Posterior vena cava (tissue), 2 donors: ENCODE measurements around the gene PPARD. TPM values are rescaled to one million over a fixed set of nuclear protein-coding genes. Genes with fewer than 3 reads are reported as not detected.

ENCODE experiments used
- DNase-seq: peaks from one replicate; pipeline ENCODE4 v3.0.0-alpha.2; 2020; ENCODE audit warnings: low spot score
- intact Hi-C, 2 donors: fragments of 100-400 bp; cut with DNase I; formaldehyde crosslinking; loops; one replicate each; pipeline versions ENCODE4 v1.14.1 to v1.14.2; 2022 to 2023
- microRNA-seq, 2 donors: library from miRNA; unstranded; fragments of <30 nt; microRNA quantifications; one replicate each; pipeline ENCODE4 v1.2.0, GENCODE V29; 2020 to 2021; ENCODE audit warnings: borderline microRNAs expressed in 2 of 2
- total RNA-seq, 2 donors: library from RNA; stranded (reverse); fragmentation: NEBNext Ultra II Directional; extraction: Animal tissue kit (Norgen Biotek cat#: 25700); gene quantifications; one replicate each; pipeline ENCODE4 v1.2.1, GENCODE V29; 2021
- donor health status: DM: yes; HTN: yes; CAD: no.
- donor health status: DM: yes; HTN: yes; CAD: no.

PPARD gene
- total RNA-seq, 2 donors from 2014 or later = 16.3 to 19.8 TPM

DNA sequence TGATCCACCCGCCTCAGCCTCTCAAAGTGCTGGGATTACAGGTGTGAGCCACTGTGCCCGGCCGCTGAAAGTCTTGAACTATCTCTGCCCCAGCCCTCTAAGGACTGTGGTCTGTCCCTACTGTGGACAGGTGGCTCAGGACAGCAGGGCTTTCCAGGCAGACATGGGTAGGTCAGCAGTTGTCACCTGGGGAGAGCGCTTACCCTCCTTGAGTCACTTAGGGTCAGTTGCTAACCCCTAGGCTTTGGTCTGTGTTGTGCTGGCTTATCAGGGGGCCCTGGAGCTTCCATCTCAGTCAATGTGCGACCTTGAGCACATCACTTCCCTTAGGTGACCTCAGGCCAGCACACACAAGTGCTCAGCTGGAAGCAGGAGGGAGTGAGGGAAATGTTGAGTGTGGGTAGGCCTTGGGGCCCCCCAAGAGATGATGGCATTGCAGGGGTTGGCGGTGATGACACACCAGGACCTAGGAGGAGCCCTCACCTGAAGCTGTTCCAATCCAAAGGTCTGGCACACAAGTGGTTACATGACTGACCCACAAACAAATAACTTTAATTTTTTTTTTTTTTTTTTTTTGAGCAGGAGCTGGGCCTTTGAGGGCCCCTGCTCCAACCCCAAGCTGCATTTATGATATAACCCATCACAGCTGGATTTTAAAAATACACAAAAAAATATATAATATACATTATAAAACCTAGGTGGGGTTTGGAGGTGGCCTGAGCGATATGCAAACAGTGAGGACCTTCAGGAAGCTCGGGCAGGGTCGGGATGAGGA lies 130.9 kb downstream of the PPARD start:
- no peak for DNase-seq
- intact Hi-C loops = no loop called here

DNA sequence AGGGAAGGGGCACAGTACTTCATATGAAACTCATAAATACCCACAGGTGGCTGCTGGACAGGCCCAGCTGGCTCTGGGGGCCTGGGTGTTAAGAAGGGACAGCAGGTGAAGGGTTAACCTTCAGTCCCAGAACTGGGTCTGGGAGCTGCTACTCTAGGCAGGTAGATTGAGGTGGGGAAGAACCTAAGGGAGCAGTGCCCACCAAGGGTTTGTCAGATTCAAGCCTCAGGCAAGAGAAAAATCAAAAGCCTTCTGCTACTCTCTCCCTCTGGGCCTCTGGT lies 131.4 kb downstream of the PPARD start:
- intact Hi-C loops = no loop called here

DNA sequence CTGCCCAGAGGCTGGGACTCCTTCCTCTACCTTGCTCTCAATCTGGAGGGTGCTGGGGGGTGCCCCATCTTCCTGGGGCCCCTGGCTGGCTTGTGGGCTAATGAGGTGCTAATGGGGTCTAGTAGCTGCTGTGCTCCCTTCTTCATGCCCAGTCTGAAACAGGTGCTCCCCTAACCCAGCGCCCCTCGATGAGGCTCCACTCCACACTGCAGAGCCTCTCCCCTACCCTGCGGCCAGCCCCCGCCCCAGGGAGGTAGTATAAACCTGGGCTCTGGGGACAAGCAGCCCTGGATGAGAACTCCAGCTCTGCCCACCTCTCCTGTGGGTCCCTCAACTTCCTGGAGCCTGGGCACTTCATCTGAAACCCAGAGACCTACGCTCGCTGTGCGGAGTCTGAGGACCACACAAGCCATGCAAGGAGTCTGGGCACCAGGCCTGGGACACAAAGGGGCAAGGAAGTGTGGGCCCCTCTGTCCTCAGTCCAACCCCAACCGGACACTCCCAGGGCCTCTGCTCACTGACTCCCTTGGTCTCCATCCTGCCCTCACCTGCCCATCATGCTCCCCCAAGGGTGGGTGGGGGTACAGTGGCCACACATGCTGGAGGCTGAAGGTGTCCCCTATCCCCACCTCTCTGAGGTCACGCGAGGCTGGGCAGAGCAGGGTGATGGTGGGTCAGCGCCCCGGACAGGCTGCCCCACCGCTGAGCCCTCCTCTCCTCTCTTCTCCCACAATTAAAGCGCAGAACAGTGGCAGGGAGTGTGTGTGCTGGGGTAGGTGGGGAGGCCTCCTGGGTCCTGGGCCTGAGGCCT lies 132.0 kb downstream of the PPARD start:
- DNase-seq = no peak
- intact Hi-C loops = no loop called here

More for the DNA sequence above, 131.4 kb downstream of the PPARD start:
- no peak for DNase-seq

DNA sequence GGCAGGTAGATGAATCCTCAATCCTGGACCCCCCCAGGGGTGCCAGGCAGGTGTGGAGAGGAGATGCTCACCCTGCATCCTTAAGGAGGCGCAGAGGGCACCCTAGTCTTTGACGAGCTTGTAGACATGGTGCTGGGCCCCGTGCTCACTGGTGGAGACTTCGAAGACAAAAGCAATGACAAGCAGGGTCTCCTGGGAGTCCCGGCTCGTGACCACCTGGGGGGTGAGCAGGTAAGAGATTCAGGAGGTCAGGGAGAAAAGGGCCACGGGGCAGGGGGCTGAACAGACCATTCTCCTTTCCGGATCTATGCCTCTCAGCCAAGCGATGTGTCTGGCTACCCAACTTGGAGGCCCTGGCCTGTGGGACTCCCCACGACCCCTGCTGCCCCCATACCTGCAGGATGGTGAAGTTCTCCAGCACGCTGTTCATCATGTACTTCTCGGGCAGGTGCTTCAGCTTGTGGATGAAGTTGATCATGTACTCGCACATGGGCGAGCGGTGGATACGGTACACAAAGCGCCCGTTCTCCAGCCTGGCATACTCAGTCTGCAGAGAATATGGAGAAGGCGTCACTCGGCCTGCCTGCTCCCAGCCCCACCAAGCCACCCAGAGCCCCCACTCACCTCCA lies 132.7 kb downstream of the PPARD start:
- intact Hi-C loops = no loop called here
- no peak for DNase-seq

DNA sequence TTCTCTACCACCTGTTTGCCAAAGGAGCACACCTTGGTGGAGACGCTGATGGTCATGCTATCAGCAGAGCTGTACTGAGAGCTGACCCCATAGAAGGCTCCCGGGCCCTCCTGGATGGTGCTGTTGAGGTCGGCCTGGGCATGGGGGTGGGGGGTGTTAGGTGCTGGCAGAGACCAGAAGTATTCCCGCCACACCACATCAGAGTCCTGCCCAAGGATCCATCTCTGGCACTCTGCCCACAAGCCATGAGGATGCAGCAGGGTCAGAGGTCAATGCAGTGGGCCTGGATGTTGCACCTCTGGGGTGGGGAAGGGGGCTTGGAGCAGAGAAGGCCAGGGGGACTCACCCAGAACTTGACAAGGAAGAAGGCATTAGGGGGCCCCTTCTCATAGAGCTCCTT lies 133.2 kb downstream of the PPARD start:
- intact Hi-C loops = no loop called here
- no peak for DNase-seq

DNA sequence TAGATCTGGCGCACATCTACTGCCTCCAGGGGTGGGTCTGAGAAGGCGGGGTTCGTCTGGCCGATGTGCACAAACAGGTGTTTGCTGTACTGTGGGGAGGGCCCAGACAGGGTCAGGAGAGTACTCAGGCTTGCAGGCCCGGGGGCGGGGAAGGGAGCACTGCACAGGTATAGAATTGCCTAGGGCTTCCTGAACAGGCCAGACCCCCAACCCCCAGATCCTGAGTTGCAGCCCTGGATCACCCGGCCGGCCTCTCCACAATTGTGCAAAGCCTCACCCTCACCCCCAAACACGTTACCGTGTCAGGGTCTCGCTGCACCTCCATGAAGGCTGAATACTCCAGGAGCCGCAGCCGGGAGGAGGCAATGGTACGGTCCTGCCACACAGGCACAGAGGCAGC lies 133.6 kb downstream of the PPARD start:
- intact Hi-C loops = no loop called here
- no peak for DNase-seq

DNA sequence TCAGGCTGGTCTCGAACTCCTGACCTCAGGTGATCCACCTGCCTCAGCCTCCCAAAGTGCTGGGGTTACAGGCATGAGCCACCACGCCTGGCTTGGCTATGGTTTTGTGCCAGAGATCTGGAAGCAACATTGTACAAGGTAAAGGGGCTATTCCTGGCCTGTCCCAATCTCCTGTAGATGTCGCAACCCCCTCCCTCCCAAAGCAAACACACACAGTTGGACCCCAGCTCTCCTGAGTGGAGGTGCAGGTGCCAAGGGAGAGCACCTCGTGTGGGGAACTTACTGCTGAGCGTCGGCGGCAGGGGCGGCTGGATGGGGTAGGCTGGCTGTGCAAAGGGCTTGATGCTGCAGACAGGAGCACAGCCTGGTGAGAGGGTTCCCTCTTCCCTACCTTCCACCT lies 134.7 kb downstream of the PPARD start:
- intact Hi-C loops = no loop called here
- DNase-seq = no peak

Small RNAs within 50 kb of the gene (microRNA-seq; reads per million reads assigned to microRNA genes)
- gene MIR7111 = 0.65 to 0.78 reads per million in 2 donors

Other genes with a start within 250 kb of the PPARD start
- not detected for gene TCP11, start 201.2 kb upstream of the PPARD start, total RNA-seq
- gene SCUBE3, start 128.6 kb upstream of the PPARD start, total RNA-seq = 10 to 100 TPM; 15.2 to 50.1 TPM
- gene ZNF76, start 82.8 kb upstream of the PPARD start, total RNA-seq = 10 to 100 TPM; 23.1 to 29.6 TPM
- gene DEF6, start 44.7 kb upstream of the PPARD start, total RNA-seq = 1 to 10 TPM; 5.5 to 6.0 TPM
- gene FANCE, start 109.8 kb downstream of the PPARD start, total RNA-seq = 1 to 10 TPM; 2.5 to 4.0 TPM
- gene RPL10A, start 125.8 kb downstream of the PPARD start, total RNA-seq = 1,000 to 10,000 TPM in 1 of 2 donors, 100 to 1,000 TPM in 1; 816 to 1,010 TPM
- 10 to 100 TPM; 69.8 to 73.8 TPM for gene TEAD3, start 154.5 kb downstream of the PPARD start, total RNA-seq
- not detected for gene TULP1, start 170.3 kb downstream of the PPARD start, total RNA-seq